A673 (cell line): Measurements from ENCODE around the gene SDK1.

Source experiments
- EZH2 ChIP-seq: fragments of 200-600 bp; sonication (generic); IDR thresholded peaks from 2 replicates; pipeline ENCODE4 v1.6.1; 2017; ENCODE audit warnings: borderline replicate concordance, low read depth, mild to moderate bottlenecking, mixed read lengths, antibody characterized with exemption, low read length; ENCODE audit not compliant: poor library complexity, severe bottlenecking
- TF ChIP-seq, protein P1 (sequence below): fragments of 300-800, 200-600 bp; sonication (generic); conservative IDR thresholded peaks from 2 replicates; pipeline ENCODE4 v1.5.1; 2017; ENCODE audit warnings: low read depth, mild to moderate bottlenecking, antibody characterized with exemption, low read length, moderate library complexity, mixed read lengths

DNA sequence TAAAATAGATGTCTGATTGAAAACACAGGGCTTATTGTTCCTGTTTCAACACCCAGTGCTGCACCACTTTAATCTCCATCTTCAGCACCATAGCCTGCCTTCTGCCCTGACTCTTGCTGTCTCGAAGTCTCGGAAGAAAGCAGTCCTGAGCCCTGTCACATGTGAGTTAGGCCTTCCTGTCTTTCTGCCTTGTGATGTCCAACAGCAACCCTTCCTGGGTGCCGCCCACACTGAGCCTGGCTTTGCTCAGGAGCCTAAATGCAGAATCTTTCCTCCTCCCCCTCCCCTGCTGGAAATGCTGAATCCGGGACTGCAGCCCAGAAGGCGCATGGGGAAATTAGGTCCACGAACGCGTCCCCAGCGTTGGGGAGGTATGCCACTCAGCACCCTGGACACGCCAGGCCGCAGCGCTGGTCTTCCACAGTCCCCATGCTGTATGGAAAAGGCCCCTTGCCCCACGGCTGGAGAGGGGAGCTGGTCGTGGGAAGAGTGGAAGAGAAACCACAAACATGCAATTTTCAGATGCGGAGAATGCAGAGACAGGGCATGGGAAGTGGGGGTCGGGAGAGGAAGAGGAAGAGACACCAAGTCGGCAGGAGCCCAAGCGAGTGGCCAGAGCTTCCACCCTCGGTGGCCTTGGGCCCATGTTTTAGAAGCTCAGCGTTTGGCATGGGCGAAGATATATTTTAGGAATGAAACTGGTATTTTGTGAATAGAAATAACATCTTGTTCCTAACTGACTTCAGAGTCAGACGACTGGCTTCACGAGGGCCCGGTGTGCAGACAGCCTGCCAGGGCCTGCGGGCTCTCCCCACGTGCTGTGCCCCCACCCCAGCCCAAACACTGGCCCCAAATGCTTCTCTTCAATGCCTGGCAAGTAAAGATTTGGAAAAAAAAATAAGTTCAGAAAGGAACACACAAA lies 724.9 kb downstream of the SDK1 start:
- TF ChIP-seq, protein P1, sequence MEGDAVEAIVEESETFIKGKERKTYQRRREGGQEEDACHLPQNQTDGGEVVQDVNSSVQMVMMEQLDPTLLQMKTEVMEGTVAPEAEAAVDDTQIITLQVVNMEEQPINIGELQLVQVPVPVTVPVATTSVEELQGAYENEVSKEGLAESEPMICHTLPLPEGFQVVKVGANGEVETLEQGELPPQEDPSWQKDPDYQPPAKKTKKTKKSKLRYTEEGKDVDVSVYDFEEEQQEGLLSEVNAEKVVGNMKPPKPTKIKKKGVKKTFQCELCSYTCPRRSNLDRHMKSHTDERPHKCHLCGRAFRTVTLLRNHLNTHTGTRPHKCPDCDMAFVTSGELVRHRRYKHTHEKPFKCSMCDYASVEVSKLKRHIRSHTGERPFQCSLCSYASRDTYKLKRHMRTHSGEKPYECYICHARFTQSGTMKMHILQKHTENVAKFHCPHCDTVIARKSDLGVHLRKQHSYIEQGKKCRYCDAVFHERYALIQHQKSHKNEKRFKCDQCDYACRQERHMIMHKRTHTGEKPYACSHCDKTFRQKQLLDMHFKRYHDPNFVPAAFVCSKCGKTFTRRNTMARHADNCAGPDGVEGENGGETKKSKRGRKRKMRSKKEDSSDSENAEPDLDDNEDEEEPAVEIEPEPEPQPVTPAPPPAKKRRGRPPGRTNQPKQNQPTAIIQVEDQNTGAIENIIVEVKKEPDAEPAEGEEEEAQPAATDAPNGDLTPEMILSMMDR, result no peak
- no peak for TF ChIP-seq EZH2
